Calu3 (cell line): ENCODE results near the gene PKP4. TPM values are rescaled to one million over a fixed set of nuclear protein-coding genes. Genes with fewer than 3 reads are reported as not detected.

ENCODE experiments used
- BruUV-seq: library from RNA; stranded (reverse); fragments of 400-500 nt; replicated peaks from 2 replicates; lab custom pipeline; 2021; lab: Mats Ljungman, UMichigan
- CTCF ChIA-PET: fragments of 300-600 bp; sonication (Branson Sonifier 250); formaldehyde crosslinking; loops from one replicate; lab custom pipeline; 2022; ENCODE audit warnings: antibody characterized with exemption; lab: Charles Lee
- DNase-seq: peaks from one replicate; pipeline ENCODE4 v3.0.0; 2022
- H3K27ac Mint-ChIP-seq: one replicate; pipeline ENCODE4 v1.8.0; 2022; ENCODE audit warnings: mixed read lengths; ENCODE audit not compliant: unreplicated experiment
- H3K27me3 Mint-ChIP-seq: one replicate; pipeline ENCODE4 v1.8.0; 2022; ENCODE audit warnings: mixed read lengths; ENCODE audit not compliant: unreplicated experiment
- H3K36me3 Mint-ChIP-seq: one replicate; pipeline ENCODE4 v1.8.0; 2022; ENCODE audit warnings: mild to moderate bottlenecking, moderate library complexity, mixed read lengths; ENCODE audit not compliant: insufficient read depth, unreplicated experiment
- H3K4me1 Mint-ChIP-seq: one replicate; pipeline ENCODE4 v1.8.0; 2022; ENCODE audit warnings: mild to moderate bottlenecking, low read depth, mixed read lengths; ENCODE audit not compliant: unreplicated experiment
- H3K4me3 Mint-ChIP-seq: one replicate; pipeline ENCODE4 v1.8.0; 2022; ENCODE audit warnings: mild to moderate bottlenecking, low read depth, moderate library complexity, mixed read lengths; ENCODE audit not compliant: unreplicated experiment
- H3K9me3 Mint-ChIP-seq: one replicate; pipeline ENCODE4 v1.8.0; 2022; ENCODE audit warnings: low read depth, mixed read lengths; ENCODE audit not compliant: unreplicated experiment
- intact Hi-C: fragments of 100-400 bp; cut with micrococcal nuclease; formaldehyde crosslinking; loops from one replicate; pipeline ENCODE4 v1.10.0; 2022; ENCODE audit not compliant: unreplicated experiment
- total RNA-seq: library from RNA; stranded (reverse); gene quantifications from 2 replicates; pipeline ENCODE4 v1.2.3, GENCODE V29; 2022
- TF ChIP-seq, protein P1 (sequence below): fragments of 200-600 bp; IDR thresholded peaks from one replicate; pipeline ENCODE4 v1.8.0; 2022; ENCODE audit warnings: antibody characterized with exemption; ENCODE audit not compliant: unreplicated experiment

Gene PKP4
- total RNA-seq, 1 experiment from 2014 or later = 137 TPM

GRCh38 chr2:158658396-158658795 lies 201.6 kb downstream of the PKP4 start:
- intact Hi-C loops = loop anchor here (10.0 kb wide), 1 partner anchor 86 kb away; no protein-coding TSS in a partner anchor
- H3K4me3 Mint-ChIP-seq = no peak overlapping the region
- no TSS peak for BruUV-seq

GRCh38 chr2:158659483-158659882 lies 202.7 kb downstream of the PKP4 start:
- H3K4me1 Mint-ChIP-seq = no peaks in the 10 kb centered on the region
- no peaks in the 10 kb centered on the region for H3K9me3 Mint-ChIP-seq
- peaks cover 11% of the 10 kb centered on the region for H3K36me3 Mint-ChIP-seq
- TF ChIP-seq, protein P1, sequence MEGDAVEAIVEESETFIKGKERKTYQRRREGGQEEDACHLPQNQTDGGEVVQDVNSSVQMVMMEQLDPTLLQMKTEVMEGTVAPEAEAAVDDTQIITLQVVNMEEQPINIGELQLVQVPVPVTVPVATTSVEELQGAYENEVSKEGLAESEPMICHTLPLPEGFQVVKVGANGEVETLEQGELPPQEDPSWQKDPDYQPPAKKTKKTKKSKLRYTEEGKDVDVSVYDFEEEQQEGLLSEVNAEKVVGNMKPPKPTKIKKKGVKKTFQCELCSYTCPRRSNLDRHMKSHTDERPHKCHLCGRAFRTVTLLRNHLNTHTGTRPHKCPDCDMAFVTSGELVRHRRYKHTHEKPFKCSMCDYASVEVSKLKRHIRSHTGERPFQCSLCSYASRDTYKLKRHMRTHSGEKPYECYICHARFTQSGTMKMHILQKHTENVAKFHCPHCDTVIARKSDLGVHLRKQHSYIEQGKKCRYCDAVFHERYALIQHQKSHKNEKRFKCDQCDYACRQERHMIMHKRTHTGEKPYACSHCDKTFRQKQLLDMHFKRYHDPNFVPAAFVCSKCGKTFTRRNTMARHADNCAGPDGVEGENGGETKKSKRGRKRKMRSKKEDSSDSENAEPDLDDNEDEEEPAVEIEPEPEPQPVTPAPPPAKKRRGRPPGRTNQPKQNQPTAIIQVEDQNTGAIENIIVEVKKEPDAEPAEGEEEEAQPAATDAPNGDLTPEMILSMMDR = no peak
- no peak overlapping the region for H3K4me3 Mint-ChIP-seq
- peak overlapping the region; percentile 12 for H3K27ac Mint-ChIP-seq
- H3K27me3 Mint-ChIP-seq = no peaks in the 10 kb centered on the region
- intact Hi-C loops = loop anchor here (10.0 kb wide), 1 partner anchor 85 kb away; no protein-coding TSS in a partner anchor
- no peak for DNase-seq
- CTCF ChIA-PET = interaction anchor here (0.8 to 1.4 kb wide), 3 partner anchors 16 to 635 kb away, joined by 3 read pairs; no protein-coding TSS in a partner anchor
- no TSS peak for BruUV-seq

More at GRCh38 chr2:158658396-158658795, 201.6 kb downstream of the PKP4 start:
- H3K9me3 Mint-ChIP-seq = no peaks in the 10 kb centered on the region
- CTCF ChIA-PET = interaction anchor here (1.0 kb wide), 1 partner anchor 66 kb away, joined by 3 read pairs; no protein-coding TSS in a partner anchor
- H3K27ac Mint-ChIP-seq = no peak overlapping the region
- TF ChIP-seq, protein P1 = no peak
- H3K27me3 Mint-ChIP-seq = no peaks in the 10 kb centered on the region
- no peaks in the 10 kb centered on the region for H3K4me1 Mint-ChIP-seq
- H3K36me3 Mint-ChIP-seq = peaks cover 16% of the 10 kb centered on the region
- DNase-seq = no peak

DNA sequence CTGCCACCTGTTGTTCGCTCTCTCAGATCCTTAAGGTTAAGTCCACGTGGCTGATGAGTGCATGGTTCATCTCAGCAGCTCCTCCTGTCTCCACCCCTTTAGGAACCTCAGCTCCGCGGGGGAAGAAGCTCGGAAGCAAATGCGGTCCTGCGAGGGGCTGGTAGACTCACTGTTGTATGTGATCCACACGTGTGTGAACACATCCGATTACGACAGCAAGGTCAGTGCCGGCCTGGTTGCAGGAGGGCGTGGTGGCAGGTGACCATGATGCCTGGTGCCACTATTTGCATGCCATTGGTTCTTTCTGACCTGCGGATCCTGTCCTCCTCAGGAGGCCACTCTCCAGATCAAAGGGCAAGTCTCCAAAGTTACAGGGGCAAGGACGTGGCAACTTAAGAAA lies 204.5 kb downstream of the PKP4 start:
- intact Hi-C loops = no loop called here
- no peak overlapping the region for H3K4me3 Mint-ChIP-seq
- DNase-seq = no peak
- H3K4me1 Mint-ChIP-seq = no peaks in the 10 kb centered on the region
- TF ChIP-seq, protein P1 = no peak
- no peaks in the 10 kb centered on the region for H3K27me3 Mint-ChIP-seq
- no peaks in the 10 kb centered on the region for H3K9me3 Mint-ChIP-seq
- H3K36me3 Mint-ChIP-seq = peaks cover 8% of the 10 kb centered on the region
- H3K27ac Mint-ChIP-seq = no peak overlapping the region
- CTCF ChIA-PET = no interaction called here
- BruUV-seq = no TSS peak

- CTCF ChIA-PET = no interaction called here
- TF ChIP-seq, protein P1 = no peak
- DNase-seq = no peak
- no TSS peak for BruUV-seq
- intact Hi-C loops = no loop called here
- no peaks in the 10 kb centered on the region for H3K27me3 Mint-ChIP-seq
- H3K27ac Mint-ChIP-seq = no peak overlapping the region
- peaks cover 7% of the 10 kb centered on the region for H3K36me3 Mint-ChIP-seq
- no peaks in the 10 kb centered on the region for H3K4me1 Mint-ChIP-seq
- H3K4me3 Mint-ChIP-seq = no peak overlapping the region
- no peaks in the 10 kb centered on the region for H3K9me3 Mint-ChIP-seq
Observed at GRCh38 chr2:158662421-158662820, 205.7 kb downstream of the PKP4 start.
